Neural crest cell (in vitro differentiated cells): ENCODE data around the gene ANO3. TPM values are rescaled to one million over a fixed set of nuclear protein-coding genes. Genes with fewer than 3 reads are reported as not detected.

Experiments used
- DNase-seq: peaks from one replicate; pipeline ENCODE4 v3.0.0; 2021; ENCODE audit warnings: low read depth, mixed read lengths, low spot score
- H3K27ac Mint-ChIP-seq: one replicate; pipeline ENCODE4 v1.8.0; 2021; ENCODE audit warnings: mild to moderate bottlenecking, mixed read lengths; ENCODE audit not compliant: unreplicated experiment
- H3K27me3 Mint-ChIP-seq: 2 replicates; pipeline ENCODE4 v1.8.0; 2021; ENCODE audit warnings: low read depth, mild to moderate bottlenecking, mixed read lengths
- H3K36me3 Mint-ChIP-seq: 2 replicates; pipeline ENCODE4 v1.8.0; 2021; ENCODE audit warnings: low read depth, mild to moderate bottlenecking, mixed read lengths
- H3K4me1 Mint-ChIP-seq: 2 replicates; pipeline ENCODE4 v1.8.0; 2021; ENCODE audit warnings: mixed read lengths
- H3K4me3 Mint-ChIP-seq: one replicate; pipeline ENCODE4 v1.8.0; 2021; ENCODE audit warnings: mild to moderate bottlenecking, mixed read lengths
- H3K9me3 Mint-ChIP-seq: 2 replicates; pipeline ENCODE4 v1.8.0; 2021; ENCODE audit warnings: mixed read lengths
- CTCF ChIP-seq: fragments of 200-600 bp; sonication (generic); conservative IDR thresholded peaks from 2 replicates; pipeline ENCODE4 v1.5.0; 2021; ENCODE audit warnings: antibody characterized with exemption, mild to moderate bottlenecking
- total RNA-seq: library from RNA; stranded (reverse); gene quantifications from 2 replicates; pipeline ENCODE4 v1.2.1, GENCODE V29; 2021

Gene ANO3
- total RNA-seq, 1 donor from 2014 or later = 0.33 TPM

DNA sequence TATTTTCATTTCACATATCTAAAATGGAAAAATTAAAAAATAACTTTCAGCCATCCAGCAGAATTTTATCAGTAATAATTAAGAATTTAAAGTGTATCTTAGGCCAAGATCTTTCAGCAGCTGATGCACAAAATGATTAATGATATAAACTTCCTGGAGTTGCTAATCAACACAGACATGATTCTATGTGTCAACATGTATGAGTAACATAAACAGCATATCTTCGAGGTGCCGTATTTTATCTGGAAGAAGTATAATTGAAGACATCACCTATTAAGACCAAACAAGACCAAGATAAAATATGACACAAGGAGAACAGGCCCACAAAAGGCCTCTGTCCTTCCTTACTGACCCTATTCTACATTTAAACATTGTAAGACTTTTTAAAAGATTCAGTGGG is 344.7 kb downstream of the ANO3 start:
- Mint-ChIP-seq H3K4me3 (no peak overlapping the region), H3K9me3 (no peaks in the 10 kb centered on the region), H3K4me1 (no peaks in the 10 kb centered on the region), H3K27me3 (no peaks in the 10 kb centered on the region), H3K36me3 (no peaks in the 10 kb centered on the region), H3K27ac (no peak overlapping the region)
- TF ChIP-seq CTCF = no peak
- no peak for DNase-seq

- Mint-ChIP-seq H3K9me3 (no peaks in the 10 kb centered on the region), H3K4me1 (no peaks in the 10 kb centered on the region), H3K27me3 (no peaks in the 10 kb centered on the region), H3K27ac (peak overlapping the region; percentile 60), H3K4me3 (no peak overlapping the region), H3K36me3 (no peaks in the 10 kb centered on the region)
- TF ChIP-seq CTCF = no peak
- DNase-seq = no peak
These were observed 345.6 kb downstream of the ANO3 start for GRCh38 chr11:26677566-26677965.

GRCh38 chr11:26687351-26687750 is 355.4 kb downstream of the ANO3 start:
- Mint-ChIP-seq H3K27me3 (no peaks in the 10 kb centered on the region), H3K27ac (no peak overlapping the region), H3K4me3 (no peak overlapping the region), H3K36me3 (no peaks in the 10 kb centered on the region), H3K4me1 (no peaks in the 10 kb centered on the region), H3K9me3 (no peaks in the 10 kb centered on the region)
- no peak for DNase-seq
- TF ChIP-seq CTCF = no peak

GRCh38 chr11:26688701-26689100 is 356.8 kb downstream of the ANO3 start:
- H3K4me1 Mint-ChIP-seq = no peaks in the 10 kb centered on the region

GRCh38 chr11:26696330-26696729 is 364.4 kb downstream of the ANO3 start:
- Mint-ChIP-seq H3K4me3 (no peak overlapping the region), H3K36me3 (no peaks in the 10 kb centered on the region), H3K27ac (no peak overlapping the region), H3K9me3 (no peaks in the 10 kb centered on the region), H3K4me1 (peaks cover 5% of the 10 kb centered on the region), H3K27me3 (no peaks in the 10 kb centered on the region)
- no peak for TF ChIP-seq CTCF
- no peak for DNase-seq

More at GRCh38 chr11:26688701-26689100, 356.8 kb downstream of the ANO3 start:
- no peak for TF ChIP-seq CTCF
- Mint-ChIP-seq H3K27me3 (no peaks in the 10 kb centered on the region), H3K27ac (no peak overlapping the region), H3K9me3 (no peaks in the 10 kb centered on the region), H3K4me3 (no peak overlapping the region), H3K36me3 (no peaks in the 10 kb centered on the region)
- no peak for DNase-seq

- Mint-ChIP-seq H3K4me1 (peaks cover 5% of the 10 kb centered on the region), H3K27me3 (no peaks in the 10 kb centered on the region), H3K9me3 (no peaks in the 10 kb centered on the region), H3K27ac (no peak overlapping the region), H3K4me3 (no peak overlapping the region), H3K36me3 (no peaks in the 10 kb centered on the region)
- TF ChIP-seq CTCF = no peak
- DNase-seq = no peak
These were observed 366.3 kb downstream of the ANO3 start for GRCh38 chr11:26698224-26698623.
